ENCODE data around the gene C1QTNF4. TPM values are rescaled to one million over a fixed set of nuclear protein-coding genes. Genes with fewer than 3 reads are reported as not detected.

C1QTNF4 gene
- total and polyA plus RNA-seq, 2 of the 13 experiments (the other 11 are each of a cell fraction or from before 2014, with no cell fraction given) = not detected

GRCh38 chr11:47641600-47642098 is 47.4 kb upstream of the C1QTNF4 start:
- in situ Hi-C loops (cut with HindIII; ENCODE audit: extremely low pct_ligation_motif_present, low pct_unique_long_range_greater_than_20kb) = loop anchor here (10.0 kb wide), 1 partner anchor 83 kb away; no protein-coding TSS in a partner anchor
- no peaks in the 10 kb centered on the region; the same call in 1 of the 2 replicates for H4K20me1 ChIP-seq (ENCODE audit: insufficient read depth, low read length)
- H3K9me3 ChIP-seq (ENCODE audit: low read length) = no peaks in the 10 kb centered on the region
- H3K9ac ChIP-seq (ENCODE audit: insufficient read depth, low read depth, low read length) = peak overlapping the region; percentile 97
- FAIRE-seq (no peak), ATAC-seq (no peak), DNase-seq (ENCODE audit: low spot score) (no peak)
- peaks cover 4 to 22% of the 10 kb centered on the region in 2 experiments; a peak in 3 of 5 replicates for H3K36me3 ChIP-seq (replicated peaks in 1 of 2; ENCODE audit: control insufficient read depth in 1 of 2, insufficient read depth in 2 of 2, low read length in 2 of 2)
- peak overlapping the region; percentile 98 for H3K27ac ChIP-seq (ENCODE audit: extremely low read length, insufficient read depth, low read length)
- WGBS (ENCODE audit: low lambda C conversion rate) = 2% methylated on average over 13 of the region's 14 CpGs
- peak overlapping the region; percentile 95 for H3K4me2 ChIP-seq (ENCODE audit: low read depth, low read length)
- H3K4me1 ChIP-seq (ENCODE audit: insufficient read depth, low read length) = peaks cover 33% of the 10 kb centered on the region
- H3K79me2 ChIP-seq (ENCODE audit: insufficient read depth, low read length) = peaks cover 34% of the 10 kb centered on the region
- H3K27me3 ChIP-seq (ENCODE audit: control insufficient read depth in 1 of 2, insufficient read depth in 2 of 2, low read length in 2 of 2) = no peaks in the 10 kb centered on the region; a peak in 1 of 5 replicates
- BruUV-seq (replicated peaks) = TSS peak; percentile 84
- intact Hi-C loops (cut with micrococcal nuclease; ENCODE audit: unreplicated experiment) = loop anchor here (1.0 kb wide), 1 partner anchor 83 kb away; no protein-coding TSS in a partner anchor
- H3K4me3 ChIP-seq (replicated peaks in 1 of 3; ENCODE audit: insufficient read depth in 1 of 3, low read depth in 2 of 3, low read length in 3 of 3) = peak overlapping the region; percentile 87 to 94 (median 93)
- no peak overlapping the region for H2AFZ ChIP-seq (ENCODE audit: low read length)
- POLR2A ChIA-PET = interaction anchor here (0.7 to 1.7 kb wide), 3 partner anchors 15 to 88 kb away, joined by 3 to 6 read pairs (median 3); partner anchors contain the start of gene CELF1
- CTCF ChIA-PET (ENCODE audit: low intra/inter-chr PET ratio, low total read pairs) = no interaction called here
- TF ChIP-seq ZNF850 (CRISPR knock-in tag; conservative IDR thresholded peaks at IDR 0.05) (0 out of 2 replicates have a peak, but pooled peaks have one; percentile 57), ATF6 (CRISPR knock-in tag; conservative IDR thresholded peaks at IDR 0.05) (0 out of 2 replicates have a peak, but pooled peaks have one; percentile 25), ZNF20 (CRISPR knock-in tag; IDR thresholded peaks at IDR 0.05) (0 out of 2 replicates have a peak, but pooled peaks have one; percentile 60), HMG20B (CRISPR knock-in tag; conservative IDR thresholded peaks at IDR 0.05) (no peak), MTERF4 (CRISPR knock-in tag; IDR thresholded peaks at IDR 0.05) (0 out of 2 replicates have a peak, but pooled peaks have one; percentile 6), ZNF337 (CRISPR knock-in tag; IDR thresholded peaks at IDR 0.05; ENCODE audit: borderline replicate concordance, low read depth) (0 out of 2 replicates have a peak, but pooled peaks have one; percentile 7), AHDC1 (CRISPR knock-in tag; IDR thresholded peaks at IDR 0.05; ENCODE audit: borderline replicate concordance) (peak; percentile 39; the same call in 1 of the 2 replicates), ZNF670 (CRISPR knock-in tag; IDR thresholded peaks at IDR 0.05; ENCODE audit: borderline replicate concordance) (peak; percentile 81; the same call in 1 of the 2 replicates), ZNF430 (CRISPR knock-in tag; IDR thresholded peaks at IDR 0.05) (0 out of 2 replicates have a peak, but pooled peaks have one; percentile 7), ZNF333 (CRISPR knock-in tag; IDR thresholded peaks at IDR 0.05; ENCODE audit: borderline replicate concordance) (no peak), NR1H2 (CRISPR knock-in tag; IDR thresholded peaks at IDR 0.05; ENCODE audit: borderline replicate concordance, low read depth) (no peak), SSRP1 (CRISPR knock-in tag; IDR thresholded peaks at IDR 0.05) (0 out of 2 replicates have a peak, but pooled peaks have one; percentile 39), KDM5A (IDR thresholded peaks at IDR 0.05; ENCODE audit: borderline replicate concordance, low read length) (peak; percentile 46; the same call in 1 of the 2 replicates), ATAD3A (CRISPR knock-in tag; IDR thresholded peaks at IDR 0.05) (no peak), ZNF816 (CRISPR knock-in tag; IDR thresholded peaks at IDR 0.05; ENCODE audit: borderline replicate concordance) (peak; percentile 81; the same call in 1 of the 2 replicates)
